Stimulated activated CD4-positive, alpha-beta T cell treated with anti-CD3 and anti-CD28 coated beads, TNF-alpha, amount 100 ng/mL, for 1 hour (primary cell): ENCODE results near the gene MMP24.
A peak's percentile ranks its signal among the peaks of the same experiment; 100 is the strongest.
"Not testable (repeated sequence)": the region's sequence is repeated elsewhere in the genome, so short reads cannot be mapped to it uniquely, and the experiment has no call there.

Experiments
- DNase-seq, 3 donors: peaks; one replicate each; pipeline ENCODE4 v3.0.0-alpha.2; 2020; ENCODE audit warnings: low read depth in 3 of 3, low spot score in 1 of 3

The MMP24 gene

DNA sequence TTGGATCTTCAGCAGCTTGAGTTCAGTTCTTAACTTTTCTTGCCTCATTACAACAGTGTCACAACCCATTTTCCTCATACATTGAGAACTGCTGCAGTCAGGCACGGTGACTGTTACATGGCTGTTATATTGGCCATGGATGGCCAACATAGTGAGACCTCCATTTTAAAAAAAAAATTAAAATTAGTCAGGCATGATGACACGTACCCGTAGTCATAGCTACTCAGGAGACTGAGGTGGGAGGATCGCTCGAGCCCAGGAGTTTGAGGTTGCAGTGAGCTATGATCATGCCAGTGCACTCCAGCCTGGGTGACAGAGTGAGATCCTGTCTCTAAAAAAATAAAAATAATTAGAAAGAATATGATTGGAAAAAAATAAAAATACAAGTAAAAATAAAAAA, 9.9 kb upstream of the MMP24 start:
- no peak for DNase-seq

DNA sequence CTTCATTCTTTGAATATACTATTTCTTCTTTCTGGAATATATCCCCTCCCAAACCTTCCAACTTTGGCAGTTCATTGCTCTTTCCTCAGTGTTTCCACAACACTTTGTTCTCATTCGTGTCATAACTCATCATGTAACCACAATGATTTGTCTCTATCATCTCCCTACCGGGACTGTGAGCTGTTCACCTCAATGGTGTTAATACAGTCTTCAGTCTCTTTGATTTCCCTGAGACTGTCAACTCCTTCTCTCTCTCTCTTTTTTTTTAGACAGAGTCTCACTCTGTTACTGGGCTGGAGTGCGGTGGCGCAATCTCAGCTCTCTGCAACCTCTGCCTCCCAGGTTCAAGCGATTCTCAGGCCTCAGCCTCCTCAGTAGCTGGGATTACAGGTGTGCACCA, 2.5 kb upstream of the MMP24 start:
- DNase-seq, result no peak

GRCh38 chr20:35224536-35224935, 2.0 kb upstream of the MMP24 start:
- no peak for DNase-seq

DNA sequence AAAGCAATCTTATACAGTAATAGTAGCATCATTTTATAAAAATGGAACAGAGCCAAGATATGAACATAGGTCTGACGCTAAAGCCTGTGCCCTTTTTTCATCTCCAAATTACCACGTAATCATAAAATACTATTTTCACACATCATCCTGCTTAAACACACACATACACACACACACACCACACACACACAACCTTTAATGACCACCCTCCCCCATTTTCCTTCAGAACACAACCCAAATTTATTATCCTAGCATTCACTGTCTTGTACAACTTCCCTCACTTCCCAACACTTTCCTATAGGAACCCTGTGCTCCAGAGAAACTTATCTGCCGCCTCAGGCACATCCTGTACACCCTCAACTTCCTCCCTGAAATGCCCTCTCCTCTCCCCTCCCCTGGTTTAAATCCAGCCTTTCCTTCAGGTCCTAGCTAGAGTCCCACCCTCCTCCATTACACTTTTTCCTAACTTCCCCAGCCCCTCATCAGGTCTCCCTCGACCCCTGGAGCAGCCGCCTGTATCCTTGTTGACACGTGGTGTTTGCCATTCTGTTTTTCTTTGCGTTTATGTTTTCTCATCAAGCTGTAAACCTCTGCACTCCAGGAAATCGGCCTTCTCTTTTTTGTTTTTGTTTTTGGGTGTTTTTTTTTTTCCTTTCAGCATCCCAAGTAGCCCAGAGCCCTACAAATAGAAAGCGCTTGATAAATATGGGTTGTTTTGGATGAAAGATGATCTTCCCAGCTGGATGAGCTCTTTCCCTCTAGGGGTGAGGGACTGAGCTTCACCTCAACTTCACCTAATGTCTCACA, 968 bp upstream of the MMP24 start:
- no peak for DNase-seq

DNA sequence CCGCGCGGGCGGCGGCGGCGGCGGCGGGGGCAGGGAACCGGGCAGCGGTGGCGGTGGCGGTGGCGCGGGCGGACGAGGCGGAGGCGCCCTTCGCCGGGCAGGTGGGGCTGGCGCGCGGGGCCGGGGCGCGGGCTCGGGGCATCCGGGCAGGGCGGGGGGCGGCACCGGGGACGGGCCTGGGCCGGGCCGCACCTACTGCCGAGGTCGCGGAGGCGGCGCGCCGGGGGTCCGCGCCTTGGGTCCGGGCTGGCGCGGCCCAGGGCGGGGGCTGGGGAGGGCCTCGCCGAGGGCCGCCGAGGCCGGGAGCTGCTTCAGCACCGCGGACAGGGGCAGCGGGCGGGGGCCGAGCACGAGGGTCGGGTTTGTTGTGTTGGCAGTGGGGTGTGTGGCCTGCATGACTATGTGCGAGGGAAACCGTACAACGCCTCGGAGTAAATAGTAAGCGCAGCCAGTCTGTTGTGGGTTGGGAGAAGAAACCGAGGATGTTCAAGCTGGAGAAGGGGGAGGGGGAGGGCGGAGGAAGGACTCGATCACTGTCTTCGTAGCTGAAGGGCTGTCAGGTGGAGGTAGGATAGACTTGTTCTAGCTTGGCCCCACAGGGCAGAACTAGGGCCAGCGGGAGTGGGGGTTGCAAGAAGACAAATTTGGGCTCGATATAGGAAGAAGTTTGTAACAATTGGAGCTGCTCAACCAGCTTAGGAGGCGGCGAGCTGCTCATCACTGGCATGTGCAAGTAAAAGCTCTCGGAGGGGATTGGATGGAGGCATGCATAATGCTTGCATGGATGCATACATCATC, 593 bp downstream of the MMP24 start:
- DNase-seq, result peak in 1 of 3 donors; percentile 31

DNA sequence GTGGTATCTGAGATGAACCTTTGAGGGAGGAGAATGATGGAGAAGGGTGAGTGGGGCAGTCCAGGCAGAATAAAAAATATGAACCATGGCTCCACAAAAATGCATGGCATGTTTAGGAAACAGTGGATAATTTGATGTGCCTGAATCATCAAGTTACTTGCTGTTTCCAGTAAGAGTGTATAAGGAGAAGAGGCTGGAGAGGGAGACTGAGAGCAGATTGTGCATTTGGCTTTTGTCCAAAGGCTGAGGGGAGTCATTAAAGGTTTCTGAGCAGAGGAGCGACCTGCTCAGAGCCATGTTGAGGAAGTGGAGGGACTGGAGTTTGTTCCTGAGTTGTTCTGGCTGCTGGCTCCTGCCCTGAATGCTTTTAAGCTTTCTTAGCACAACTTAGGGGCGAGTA, 6.1 kb downstream of the MMP24 start:
- no peak for DNase-seq

- DNase-seq, result no peak
Measured at GRCh38 chr20:35235881-35236280, 9.4 kb downstream of the MMP24 start.

DNA sequence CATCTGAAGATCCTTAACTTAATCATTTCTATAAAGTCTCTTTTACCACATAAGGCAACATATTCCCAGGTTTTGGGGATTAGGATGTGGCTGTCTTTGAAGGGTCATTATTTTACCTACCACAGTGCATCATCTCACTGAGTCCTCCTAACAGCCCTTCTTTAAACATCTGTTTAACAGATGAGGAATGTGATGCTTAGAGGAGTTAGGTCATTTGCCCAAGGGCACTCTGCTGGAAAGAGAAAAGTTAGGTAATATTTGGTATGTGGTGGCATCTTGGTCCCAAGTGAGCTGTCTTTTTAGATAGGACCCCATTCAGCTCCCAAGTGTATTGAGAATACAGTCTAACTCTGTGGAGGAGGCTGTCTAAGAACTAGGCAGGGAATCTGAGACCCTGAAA, 11.0 kb downstream of the MMP24 start:
- no peak for DNase-seq

DNA sequence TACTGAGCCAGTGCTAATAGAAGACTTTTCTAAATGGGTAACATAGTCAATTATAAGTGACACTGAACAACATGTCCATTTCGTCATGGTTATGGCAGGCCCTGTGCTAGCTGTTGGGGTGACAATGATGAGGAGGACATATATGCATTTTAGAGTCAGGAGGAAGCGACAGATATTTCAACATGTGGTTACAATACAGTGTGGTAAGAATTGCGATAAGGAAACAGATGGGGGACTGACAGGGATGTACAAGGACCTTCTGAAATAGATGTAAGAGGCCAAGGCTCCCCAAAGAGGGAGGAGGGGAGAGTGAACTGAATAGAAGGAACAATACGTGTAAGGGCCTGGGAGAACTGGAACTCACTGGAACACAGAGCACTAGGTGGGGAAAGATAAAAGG, 11.7 kb downstream of the MMP24 start:
- no peak for DNase-seq

DNA sequence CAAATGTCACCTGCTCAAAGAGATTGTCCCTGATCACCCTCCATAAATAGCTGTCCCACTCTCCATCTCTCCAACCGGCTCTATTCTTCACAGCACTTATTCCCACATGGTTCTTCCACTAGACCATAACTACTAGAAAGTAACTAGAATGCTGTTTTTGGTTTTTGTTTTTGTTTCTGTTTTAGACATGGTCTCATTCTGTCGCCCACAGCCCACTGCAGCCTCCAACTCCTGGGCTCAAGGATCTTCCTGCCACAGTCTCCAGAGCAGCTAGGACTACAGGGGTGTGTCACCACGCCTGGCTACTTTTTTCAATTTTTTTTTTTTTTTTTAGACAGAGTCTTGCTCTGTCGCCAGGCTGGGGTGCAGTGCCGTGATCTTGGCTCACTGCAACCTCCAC, 12.2 kb downstream of the MMP24 start:
- DNase-seq, result no peak

- no peak for DNase-seq
Measured at GRCh38 chr20:35240083-35240810, 13.8 kb downstream of the MMP24 start.

DNA sequence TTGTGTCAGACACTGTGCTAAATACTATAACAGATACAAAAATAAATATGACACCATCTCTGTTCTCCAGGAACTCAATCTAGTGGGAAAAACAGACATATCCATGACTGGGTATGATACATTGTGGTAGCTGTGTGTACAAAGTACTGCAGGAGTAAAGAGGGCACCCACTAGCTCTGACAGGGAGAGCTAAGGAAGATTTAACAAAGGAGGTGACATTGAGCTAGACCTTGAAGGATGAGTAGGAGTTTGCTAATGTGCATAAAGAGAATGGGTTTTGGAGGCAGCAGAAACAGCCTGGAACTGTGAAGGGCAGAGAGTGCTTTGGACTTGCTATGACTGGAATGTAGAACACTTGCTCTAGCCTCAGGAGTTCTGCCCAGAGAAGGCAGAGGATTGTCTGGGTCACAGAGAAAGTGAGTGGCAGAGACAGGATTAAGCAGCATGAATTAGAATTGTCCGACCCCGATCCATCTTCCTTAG, 14.4 kb downstream of the MMP24 start:
- no peak for DNase-seq

- no peak for DNase-seq
Measured at GRCh38 chr20:35243317-35243716, 16.8 kb downstream of the MMP24 start.

- no peak for DNase-seq
Measured at GRCh38 chr20:35243986-35244385, 17.5 kb downstream of the MMP24 start.

DNA sequence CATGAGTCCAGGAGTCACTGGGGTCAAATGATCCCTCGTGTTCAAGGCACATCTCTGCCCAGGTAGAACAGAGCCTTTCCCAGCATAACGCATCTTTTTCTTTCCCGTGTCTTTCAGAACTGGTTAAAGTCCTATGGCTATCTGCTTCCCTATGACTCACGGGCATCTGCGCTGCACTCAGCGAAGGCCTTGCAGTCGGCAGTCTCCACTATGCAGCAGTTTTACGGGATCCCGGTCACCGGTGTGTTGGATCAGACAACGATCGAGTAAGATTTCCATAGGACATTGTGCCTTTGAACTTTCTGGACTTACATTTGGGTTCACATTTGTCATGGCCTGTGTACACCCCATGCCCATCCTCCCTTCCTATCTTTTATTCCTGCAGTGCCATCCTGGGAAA, 20.2 kb downstream of the MMP24 start:
- DNase-seq, result no peak

GRCh38 chr20:35248641-35249475, 22.4 kb downstream of the MMP24 start:
- no peak for DNase-seq

DNA sequence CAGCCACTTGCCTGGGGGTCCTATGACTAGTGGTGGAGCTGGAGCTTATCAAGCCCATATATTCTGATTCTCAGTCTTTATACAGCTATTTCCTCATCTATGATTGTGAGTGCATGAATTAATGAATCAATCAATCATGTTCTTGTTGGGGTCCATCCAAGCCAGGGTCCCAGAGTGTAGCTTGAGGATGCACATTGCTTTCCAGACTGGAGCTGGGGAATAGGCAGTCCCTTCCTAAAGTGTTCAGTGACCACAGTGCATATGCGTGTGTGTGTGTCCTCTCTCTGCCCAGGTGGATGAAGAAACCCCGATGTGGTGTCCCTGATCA, 25.1 kb downstream of the MMP24 start:
- DNase-seq, result no peak

- DNase-seq, result no peak
Measured at GRCh38 chr20:35252037-35252461, 25.6 kb downstream of the MMP24 start.

DNA sequence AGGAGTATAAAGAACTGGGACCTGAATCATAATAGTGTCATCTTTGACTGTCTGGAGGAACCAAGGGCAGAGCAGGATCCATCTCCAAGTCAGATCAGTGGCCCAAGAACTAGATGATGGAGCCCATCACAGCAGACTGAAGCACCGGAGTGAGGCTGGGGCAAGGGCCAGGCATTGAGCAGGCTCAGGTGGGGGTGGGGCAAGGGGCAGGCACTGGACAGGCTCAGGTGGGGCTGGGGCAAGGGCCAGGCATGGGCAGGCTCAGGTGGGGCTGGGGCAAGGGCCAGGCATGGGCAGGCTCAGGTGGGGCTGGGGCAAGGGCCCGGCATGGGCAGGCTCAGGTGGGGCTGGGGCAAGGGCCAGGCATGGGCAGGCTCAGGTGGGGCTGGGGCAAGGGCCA, 26.1 kb downstream of the MMP24 start:
- DNase-seq, result not testable (repeated sequence)

DNA sequence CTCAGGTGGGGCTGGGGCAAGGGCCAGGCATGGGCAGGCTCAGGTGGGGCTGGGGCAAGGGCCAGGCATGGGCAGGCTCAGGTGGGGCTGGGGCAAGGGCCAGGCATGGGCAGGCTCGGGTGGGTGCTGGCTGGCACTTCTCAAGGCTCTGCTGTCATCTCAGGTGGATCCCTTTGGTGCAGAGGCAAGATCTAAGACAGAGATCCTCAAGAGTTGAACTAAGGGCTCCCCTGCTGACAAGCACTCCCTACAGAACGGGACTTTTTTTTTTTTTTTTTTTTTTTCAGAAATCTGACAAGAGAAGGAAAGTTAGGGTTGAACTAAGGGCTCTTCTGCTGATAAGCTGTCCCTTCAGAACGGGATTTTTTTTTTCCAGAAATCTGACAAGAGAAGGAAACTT, 26.5 kb downstream of the MMP24 start:
- no peak for DNase-seq

- no peak for DNase-seq
Measured at GRCh38 chr20:35254448-35254999, 28.0 kb downstream of the MMP24 start.
